Lung (tissue), 12 donors: Measurements from ENCODE around the gene LBX1. TPM values are rescaled to one million over a fixed set of nuclear protein-coding genes. Genes with fewer than 3 reads are reported as not detected.

Experiments used
- ATAC-seq: fragments of 200-7000 bp; cut with Tn5 transposase; one replicate; pipeline ENCODE4 v1.9.1; 2020; ENCODE audit warnings: moderate number of reproducible peaks; ENCODE audit not compliant: insufficient read depth, low FRiP score
- DNase-seq, 3 donors: peaks; one replicate each; pipeline ENCODE4 v3.0.0-alpha.2; 2013 to 2017
- H3K27ac ChIP-seq, 2 donors: one replicate each; pipeline ENCODE4 v1.5.1; 2013; ENCODE audit warnings: mild to moderate bottlenecking in 2 of 2, moderate library complexity in 2 of 2, control low read depth in 1 of 2, inconsistent platforms in 1 of 2, low read depth in 1 of 2, low read length in 1 of 2
- H3K27me3 ChIP-seq, 3 donors: one replicate each; pipeline ENCODE4 v1.5.1; 2013; ENCODE audit warnings: low read length in 2 of 3; ENCODE audit not compliant: control insufficient read depth in 3 of 3, insufficient read depth in 3 of 3
- H3K36me3 ChIP-seq, 4 donors: one replicate each; pipeline ENCODE4 v1.5.1; 2013; ENCODE audit warnings: low read length in 4 of 4, mild to moderate bottlenecking in 1 of 4, moderate library complexity in 1 of 4; ENCODE audit not compliant: control insufficient read depth in 4 of 4, insufficient read depth in 4 of 4
- H3K4me1 ChIP-seq, 5 donors: one replicate each; pipeline ENCODE4 v1.5.1; 2013; ENCODE audit warnings: low read length in 5 of 5, mild to moderate bottlenecking in 2 of 5, moderate library complexity in 1 of 5; ENCODE audit not compliant: control insufficient read depth in 5 of 5, insufficient read depth in 5 of 5
- H3K4me3 ChIP-seq: one replicate; pipeline ENCODE4 v1.5.1; 2013; ENCODE audit warnings: mild to moderate bottlenecking, control low read depth, moderate library complexity
- H3K9ac ChIP-seq, 2 donors: one replicate each; pipeline ENCODE4 v1.5.1; 2013; ENCODE audit warnings: low read length in 2 of 2, control low read depth in 1 of 2; ENCODE audit not compliant: insufficient read depth in 1 of 2
- H3K9me3 ChIP-seq, 4 donors: one replicate each; pipeline ENCODE4 v1.5.1; 2013; ENCODE audit warnings: low read length in 3 of 4, mild to moderate bottlenecking in 1 of 4, moderate library complexity in 1 of 4; ENCODE audit not compliant: control insufficient read depth in 4 of 4, insufficient read depth in 3 of 4
- WGBS, 2 donors: extraction: QIAGEN DNeasy Blood & Tissue Kit; methylation state at CpG; one replicate each; pipeline ENCODE4 v1.1.7; 2013; 5-methylcytosine and 5-hydroxymethylcytosine counted together
- polyA plus RNA-seq, 2 donors: library from polyadenylated mRNA; stranded (reverse); fragments of 200-250 nt; gene quantifications; one replicate each; pipeline ENCODE4 v1.2.1, GENCODE V29; 2013
- total RNA-seq, 2 donors: library from RNA; depleted of rRNA in 1 of 2; stranded (reverse); fragments of >200 nt in 1 of 2; gene quantifications; one replicate each; pipeline ENCODE4 v1.2.1, GENCODE V29; 2014 to 2021
- TF ChIP-seq, protein P1 (sequence below): IDR thresholded peaks from 2 replicates; pipeline ENCODE4 v1.5.1; 2012; ENCODE audit warnings: mild to moderate bottlenecking; ENCODE audit errors: control extremely low read depth, extremely low read depth
- donor health status: control.
- donor health status: control.
- donor health status: Bipolar disorder and iron deficiency.
- donor health status: healthy.
- donor health status: DM: yes; HTN: yes; CAD: no.

LBX1 gene
- total and polyA plus RNA-seq, 4 donors = 0.02 to 0.09 (median 0.04) TPM; not detected in 1

DNA sequence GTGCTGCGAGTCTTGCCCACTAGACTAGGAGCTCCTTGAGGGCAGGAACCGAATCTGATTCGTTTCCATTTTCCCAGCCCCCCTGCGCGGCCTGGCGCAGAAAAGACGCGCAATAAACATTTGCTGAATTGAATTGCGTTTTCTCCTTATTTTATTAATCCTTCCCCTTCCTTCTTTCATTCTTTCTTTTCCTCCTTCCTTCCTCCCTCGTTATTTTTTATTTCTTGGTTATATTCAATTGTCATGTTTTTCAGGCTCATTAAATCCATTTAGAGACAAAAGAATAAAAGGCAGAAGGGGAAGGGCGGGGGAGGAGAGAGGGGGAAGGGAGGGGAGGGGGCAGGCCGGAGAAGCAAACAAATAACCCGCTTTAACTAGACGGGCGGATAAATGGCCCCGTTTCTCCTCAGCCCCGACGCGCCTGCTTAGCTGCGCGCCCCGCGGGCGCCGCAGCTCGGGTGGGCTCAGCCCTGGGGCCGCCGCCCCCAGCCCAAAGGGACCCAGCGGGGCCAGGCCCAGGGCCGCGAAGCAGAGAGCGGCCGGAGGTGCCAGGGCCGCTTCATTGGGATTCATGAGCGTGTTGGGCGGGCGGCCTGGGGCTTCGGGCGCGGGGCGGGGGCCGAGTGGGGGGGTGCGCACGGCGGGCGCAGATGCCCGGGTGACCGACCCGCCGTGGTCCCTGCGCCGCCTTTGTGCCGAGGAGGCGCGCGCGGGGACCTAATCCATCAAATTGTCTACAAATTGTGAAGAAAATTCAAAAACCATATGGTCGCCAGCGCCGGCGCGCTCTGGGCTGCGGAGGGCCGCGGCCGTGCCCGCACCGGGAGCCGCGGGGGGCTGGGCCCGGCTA, 5.0 kb downstream of the LBX1 start:
- TF ChIP-seq, protein P1, sequence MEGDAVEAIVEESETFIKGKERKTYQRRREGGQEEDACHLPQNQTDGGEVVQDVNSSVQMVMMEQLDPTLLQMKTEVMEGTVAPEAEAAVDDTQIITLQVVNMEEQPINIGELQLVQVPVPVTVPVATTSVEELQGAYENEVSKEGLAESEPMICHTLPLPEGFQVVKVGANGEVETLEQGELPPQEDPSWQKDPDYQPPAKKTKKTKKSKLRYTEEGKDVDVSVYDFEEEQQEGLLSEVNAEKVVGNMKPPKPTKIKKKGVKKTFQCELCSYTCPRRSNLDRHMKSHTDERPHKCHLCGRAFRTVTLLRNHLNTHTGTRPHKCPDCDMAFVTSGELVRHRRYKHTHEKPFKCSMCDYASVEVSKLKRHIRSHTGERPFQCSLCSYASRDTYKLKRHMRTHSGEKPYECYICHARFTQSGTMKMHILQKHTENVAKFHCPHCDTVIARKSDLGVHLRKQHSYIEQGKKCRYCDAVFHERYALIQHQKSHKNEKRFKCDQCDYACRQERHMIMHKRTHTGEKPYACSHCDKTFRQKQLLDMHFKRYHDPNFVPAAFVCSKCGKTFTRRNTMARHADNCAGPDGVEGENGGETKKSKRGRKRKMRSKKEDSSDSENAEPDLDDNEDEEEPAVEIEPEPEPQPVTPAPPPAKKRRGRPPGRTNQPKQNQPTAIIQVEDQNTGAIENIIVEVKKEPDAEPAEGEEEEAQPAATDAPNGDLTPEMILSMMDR = no peak
- Histone ChIP-seq H3K4me3 (no peak overlapping the region), H3K36me3 (no peaks in the 10 kb centered on the region), H3K9me3 (peaks cover 0 to 10% (median 0%) of the 10 kb centered on the region in 4 donors), H3K27ac (no peak overlapping the region), H3K4me1 (peaks cover 0 to 26% (median 8%) of the 10 kb centered on the region in 5 donors), H3K27me3 (peaks cover 12 to 87% (median 83%) of the 10 kb centered on the region in 3 donors), H3K9ac (no peak overlapping the region)
- 6 to 9% methylated on average over 49 to 71 of the region's 71 CpGs for WGBS, 2 donors
- no peak for ATAC-seq
- no peak for DNase-seq

DNA sequence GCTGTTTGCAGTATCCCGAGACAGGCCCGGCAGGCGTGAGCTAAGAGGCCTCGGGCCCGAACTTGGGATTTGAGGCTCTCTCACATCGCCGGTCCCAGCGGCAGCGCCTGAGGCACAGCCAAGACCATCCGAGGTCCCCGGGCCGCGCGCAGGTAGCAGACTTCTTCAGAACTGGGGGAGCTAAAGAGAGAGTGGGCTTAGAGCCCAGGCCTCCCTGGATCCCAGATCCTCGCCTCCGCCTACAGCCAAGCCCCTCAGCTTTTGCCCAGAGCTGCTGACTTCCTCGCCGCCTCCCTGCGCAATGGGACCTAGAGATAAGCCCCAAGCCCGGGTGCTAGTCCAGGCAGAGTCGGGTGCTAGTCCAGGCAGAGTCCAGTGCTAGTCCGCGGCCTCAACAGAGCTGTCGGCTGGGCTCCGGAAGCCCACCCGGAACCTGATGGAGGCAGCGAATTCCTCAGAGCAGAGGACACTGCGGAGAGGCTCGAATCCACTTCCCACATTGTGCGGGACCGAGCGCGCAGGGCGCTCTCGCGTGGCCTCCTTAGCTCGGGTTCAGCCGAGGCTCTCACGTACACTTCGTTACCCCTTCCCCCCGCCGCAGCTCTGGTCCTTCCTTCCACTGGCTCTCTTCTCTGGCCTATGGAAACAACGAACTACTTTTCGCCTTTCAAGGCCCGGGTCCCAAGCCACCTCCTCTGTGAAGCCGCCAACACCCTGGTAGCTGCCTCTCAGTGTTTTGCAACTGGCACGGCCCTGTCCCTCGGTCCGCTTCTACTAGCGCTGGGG, 5.8 kb downstream of the LBX1 start:
- no peaks in the 10 kb centered on the region for H3K36me3 ChIP-seq
- 7 to 10% methylated on average over 50 of the region's 50 CpGs for WGBS, 2 donors
- no peak overlapping the region for H3K9ac ChIP-seq
- DNase-seq (no peak), ATAC-seq (no peak)
- peaks cover 0 to 21% (median 5%) of the 10 kb centered on the region in 5 donors for H3K4me1 ChIP-seq
- H3K9me3 ChIP-seq = peaks cover 0 to 9% (median 0%) of the 10 kb centered on the region in 4 donors
- TF ChIP-seq, protein P1 = no peak
- peaks cover 17 to 90% (median 86%) of the 10 kb centered on the region in 3 donors for H3K27me3 ChIP-seq
- H3K27ac ChIP-seq = no peak overlapping the region
- H3K4me3 ChIP-seq = no peak overlapping the region

DNA sequence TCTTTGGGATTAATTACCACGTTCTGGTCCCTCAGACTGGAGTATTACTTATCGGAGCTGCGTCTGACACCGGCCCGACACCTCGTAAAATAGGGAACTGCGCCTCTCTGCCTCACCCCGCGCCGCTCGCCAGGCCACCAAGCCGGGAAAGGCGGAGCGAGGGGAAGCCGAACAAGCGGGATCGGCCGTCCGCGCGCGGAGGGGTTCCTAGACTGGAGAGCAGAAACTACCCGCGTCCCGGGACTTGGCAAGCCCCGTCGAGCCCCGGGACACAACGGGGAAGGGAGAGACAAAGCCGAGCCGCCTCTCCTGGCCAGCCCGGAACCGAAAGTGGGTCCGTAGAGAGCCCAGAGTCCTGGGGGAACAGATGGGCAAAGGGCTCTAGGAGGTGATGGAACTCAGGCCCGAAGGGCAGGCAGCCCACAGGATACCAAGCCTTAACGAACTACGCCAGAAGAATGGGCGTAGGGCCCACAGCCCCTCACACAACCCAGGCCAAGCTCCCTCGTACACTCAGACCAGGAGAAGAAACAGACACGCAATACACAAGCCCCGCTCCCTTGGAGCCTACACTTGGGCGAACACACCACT, 6.5 kb downstream of the LBX1 start:
- peak in 1 of 3 donors; percentile 51 for DNase-seq

More for the DNA sequence above, 6.5 kb downstream of the LBX1 start:
- Histone ChIP-seq H3K4me1 (peaks cover 0 to 21% (median 6%) of the 10 kb centered on the region in 5 donors), H3K27me3 (peaks cover 11 to 92% (median 87%) of the 10 kb centered on the region in 3 donors), H3K9ac (no peak overlapping the region), H3K36me3 (no peaks in the 10 kb centered on the region), H3K27ac (no peak overlapping the region), H3K4me3 (no peak overlapping the region), H3K9me3 (peaks cover 0 to 5% (median 0%) of the 10 kb centered on the region in 4 donors)
- WGBS, 2 donors = 2 to 3% methylated on average over 42 of the region's 42 CpGs
- TF ChIP-seq, protein P1 = no peak
- peak; percentile 35 for ATAC-seq
